Measurements from ENCODE around the gene IGSF6. TPM values are rescaled to one million over a fixed set of nuclear protein-coding genes. Genes with fewer than 3 reads are reported as not detected.
A peak's percentile ranks its signal among the peaks of the same experiment; 100 is the strongest.

Gene IGSF6
- polyA plus RNA-seq, 1 donor, result 7.4 TPM

GRCh38 chr16:21603928-21604327 is 48.5 kb downstream of the IGSF6 start:
- DNase-seq, result peak in 1 of 2 donors; percentile 26
- H3K27me3 ChIP-seq (ENCODE audit: control insufficient read depth, insufficient read depth, low read length), result no peaks in the 10 kb centered on the region
- H3K36me3 ChIP-seq (ENCODE audit: control insufficient read depth, insufficient read depth, low read length), result no peaks in the 10 kb centered on the region
- no peak overlapping the region for H3K27ac ChIP-seq (ENCODE audit: low read length)
- no CpG with 5 or more reads among the region's 3 CpGs for WGBS (ENCODE audit: insufficient coverage, low lambda C conversion rate)
- H3K4me1 ChIP-seq (ENCODE audit: control insufficient read depth, insufficient read depth, low read length), result peaks cover 19% of the 10 kb centered on the region
- H3K9me3 ChIP-seq (ENCODE audit: control insufficient read depth, low read depth, low read length), result no peaks in the 10 kb centered on the region
- H3K4me3 ChIP-seq (ENCODE audit: low read length), result no peak overlapping the region

- no CpG with 5 or more reads among the region's 3 CpGs for WGBS (ENCODE audit: insufficient coverage, low lambda C conversion rate)
- no peak for DNase-seq
- Histone ChIP-seq H3K36me3 (ENCODE audit: control insufficient read depth, insufficient read depth, low read length) (no peaks in the 10 kb centered on the region), H3K9me3 (ENCODE audit: control insufficient read depth, low read depth, low read length) (no peaks in the 10 kb centered on the region), H3K4me1 (ENCODE audit: control insufficient read depth, insufficient read depth, low read length) (peaks cover 14% of the 10 kb centered on the region), H3K27me3 (ENCODE audit: control insufficient read depth, insufficient read depth, low read length) (no peaks in the 10 kb centered on the region), H3K4me3 (ENCODE audit: low read length) (no peak overlapping the region), H3K27ac (ENCODE audit: low read length) (no peak overlapping the region)
Measured at GRCh38 chr16:21602785-21603184, 49.6 kb downstream of the IGSF6 start.

- Histone ChIP-seq H3K27me3 (ENCODE audit: control insufficient read depth, insufficient read depth, low read length) (no peaks in the 10 kb centered on the region), H3K9me3 (ENCODE audit: control insufficient read depth, low read depth, low read length) (no peaks in the 10 kb centered on the region), H3K27ac (ENCODE audit: low read length) (peak overlapping the region; percentile 93), H3K36me3 (ENCODE audit: control insufficient read depth, insufficient read depth, low read length) (no peaks in the 10 kb centered on the region), H3K4me1 (ENCODE audit: control insufficient read depth, insufficient read depth, low read length) (peaks cover 12% of the 10 kb centered on the region), H3K4me3 (ENCODE audit: low read length) (peak overlapping the region; percentile 85)
- 0% methylated on average over 2 of the region's 52 CpGs for WGBS (ENCODE audit: insufficient coverage, low lambda C conversion rate)
- DNase-seq, result peak; percentile 16 to 73
Measured at GRCh38 chr16:21600031-21600773, 52.2 kb downstream of the IGSF6 start.

- H3K4me1 ChIP-seq (ENCODE audit: control insufficient read depth, insufficient read depth, low read length), result peaks cover 7% of the 10 kb centered on the region
- no peaks in the 10 kb centered on the region for H3K9me3 ChIP-seq (ENCODE audit: control insufficient read depth, low read depth, low read length)
- H3K4me3 ChIP-seq (ENCODE audit: low read length), result peak within 1 kb of the TSS; percentile 85
- peak; percentile 97 to 98 for DNase-seq
- H3K27ac ChIP-seq (ENCODE audit: low read length), result peak within 1 kb of the TSS; percentile 93
- no peaks in the 10 kb centered on the region for H3K27me3 ChIP-seq (ENCODE audit: control insufficient read depth, insufficient read depth, low read length)
- WGBS (ENCODE audit: insufficient coverage, low lambda C conversion rate), result no CpG with 5 or more reads among the region's 100 CpGs
- no peaks in the 10 kb centered on the region for H3K36me3 ChIP-seq (ENCODE audit: control insufficient read depth, insufficient read depth, low read length)
Measured at GRCh38 chr16:21599122-21600030, 53.0 kb downstream of the IGSF6 start, which contains the start of gene METTL9. TSS of gene METTL9 (plus strand) at chr16:21599577. CDS start at chr16:21599734, 157 bp downstream.

GRCh38 chr16:21598701-21599121 is 53.7 kb downstream of the IGSF6 start:
- peak; percentile 31 to 69 for DNase-seq
- WGBS (ENCODE audit: insufficient coverage, low lambda C conversion rate), result no CpG with 5 or more reads among the region's 13 CpGs
- H3K4me3 ChIP-seq (ENCODE audit: low read length), result peak overlapping the region; percentile 63
- H3K4me1 ChIP-seq (ENCODE audit: control insufficient read depth, insufficient read depth, low read length), result no peaks in the 10 kb centered on the region
- peak overlapping the region; percentile 69 for H3K27ac ChIP-seq (ENCODE audit: low read length)
- no peaks in the 10 kb centered on the region for H3K9me3 ChIP-seq (ENCODE audit: control insufficient read depth, low read depth, low read length)
- H3K36me3 ChIP-seq (ENCODE audit: control insufficient read depth, insufficient read depth, low read length), result no peaks in the 10 kb centered on the region
- no peaks in the 10 kb centered on the region for H3K27me3 ChIP-seq (ENCODE audit: control insufficient read depth, insufficient read depth, low read length)

GRCh38 chr16:21598206-21598605 is 54.2 kb downstream of the IGSF6 start:
- DNase-seq, result no peak
- Histone ChIP-seq H3K27ac (ENCODE audit: low read length) (peak overlapping the region; percentile 69), H3K9me3 (ENCODE audit: control insufficient read depth, low read depth, low read length) (no peaks in the 10 kb centered on the region), H3K36me3 (ENCODE audit: control insufficient read depth, insufficient read depth, low read length) (no peaks in the 10 kb centered on the region), H3K27me3 (ENCODE audit: control insufficient read depth, insufficient read depth, low read length) (no peaks in the 10 kb centered on the region), H3K4me1 (ENCODE audit: control insufficient read depth, insufficient read depth, low read length) (no peaks in the 10 kb centered on the region), H3K4me3 (ENCODE audit: low read length) (no peak overlapping the region)
- whole genome bisulfite sequencing (ENCODE audit: insufficient coverage, low lambda C conversion rate), result no CpG with 5 or more reads among the region's 12 CpGs

- Histone ChIP-seq H3K36me3 (ENCODE audit: control insufficient read depth, insufficient read depth, low read length) (no peaks in the 10 kb centered on the region), H3K9me3 (ENCODE audit: control insufficient read depth, low read depth, low read length) (no peaks in the 10 kb centered on the region), H3K27me3 (ENCODE audit: control insufficient read depth, insufficient read depth, low read length) (no peaks in the 10 kb centered on the region), H3K4me1 (ENCODE audit: control insufficient read depth, insufficient read depth, low read length) (no peaks in the 10 kb centered on the region), H3K27ac (ENCODE audit: low read length) (no peak overlapping the region), H3K4me3 (ENCODE audit: low read length) (no peak overlapping the region)
- WGBS (ENCODE audit: insufficient coverage, low lambda C conversion rate), result no CpG with 5 or more reads among the region's 2 CpGs
- no peak for DNase-seq
Measured at GRCh38 chr16:21597561-21598030, 54.8 kb downstream of the IGSF6 start.

- Histone ChIP-seq H3K27ac (ENCODE audit: low read length) (no peak overlapping the region), H3K36me3 (ENCODE audit: control insufficient read depth, insufficient read depth, low read length) (no peaks in the 10 kb centered on the region), H3K27me3 (ENCODE audit: control insufficient read depth, insufficient read depth, low read length) (no peaks in the 10 kb centered on the region), H3K4me1 (ENCODE audit: control insufficient read depth, insufficient read depth, low read length) (no peaks in the 10 kb centered on the region), H3K4me3 (ENCODE audit: low read length) (no peak overlapping the region), H3K9me3 (ENCODE audit: control insufficient read depth, low read depth, low read length) (no peaks in the 10 kb centered on the region)
- 100% methylated on average over 1 of the region's 7 CpGs for WGBS (ENCODE audit: insufficient coverage, low lambda C conversion rate)
- no peak for DNase-seq
Measured at GRCh38 chr16:21593530-21594289, 58.7 kb downstream of the IGSF6 start.

GRCh38 chr16:21592191-21592590 is 60.2 kb downstream of the IGSF6 start:
- DNase-seq, result no peak
- Histone ChIP-seq H3K4me3 (ENCODE audit: low read length) (no peak overlapping the region), H3K9me3 (ENCODE audit: control insufficient read depth, low read depth, low read length) (no peaks in the 10 kb centered on the region), H3K36me3 (ENCODE audit: control insufficient read depth, insufficient read depth, low read length) (no peaks in the 10 kb centered on the region), H3K4me1 (ENCODE audit: control insufficient read depth, insufficient read depth, low read length) (no peaks in the 10 kb centered on the region), H3K27me3 (ENCODE audit: control insufficient read depth, insufficient read depth, low read length) (no peaks in the 10 kb centered on the region), H3K27ac (ENCODE audit: low read length) (no peak overlapping the region)
- no CpG with 5 or more reads among the region's 9 CpGs for WGBS (ENCODE audit: insufficient coverage, low lambda C conversion rate)

GRCh38 chr16:21590796-21591195 is 61.6 kb downstream of the IGSF6 start:
- no peaks in the 10 kb centered on the region for H3K9me3 ChIP-seq (ENCODE audit: control insufficient read depth, low read depth, low read length)
- H3K4me1 ChIP-seq (ENCODE audit: control insufficient read depth, insufficient read depth, low read length), result no peaks in the 10 kb centered on the region
- no peak for DNase-seq
- H3K27me3 ChIP-seq (ENCODE audit: control insufficient read depth, insufficient read depth, low read length), result no peaks in the 10 kb centered on the region
- no peak overlapping the region for H3K27ac ChIP-seq (ENCODE audit: low read length)
- WGBS (ENCODE audit: insufficient coverage, low lambda C conversion rate), result no CpG with 5 or more reads among the region's 2 CpGs
- no peaks in the 10 kb centered on the region for H3K36me3 ChIP-seq (ENCODE audit: control insufficient read depth, insufficient read depth, low read length)
- H3K4me3 ChIP-seq (ENCODE audit: low read length), result no peak overlapping the region
